ENCODE results near the gene HOMER3. TPM values are rescaled to one million over a fixed set of nuclear protein-coding genes. Genes with fewer than 3 reads are reported as not detected.

Gene HOMER3
- total and polyA plus RNA-seq, 9 of the 15 experiments (the other 6 are each of a cell fraction or from before 2014, with no cell fraction given): 1.3 to 5.1 (median 3.7) TPM; not detected in 2

- TF ChIP-seq NKRF (IDR thresholded peaks at IDR 0.05; ENCODE audit: borderline replicate concordance): no peak
- no peak for TF ChIP-seq DDX20 (tag; IDR thresholded peaks at IDR 0.05; ENCODE audit: low read depth)
- TF ChIP-seq C11orf30 (IDR thresholded peaks at IDR 0.05; ENCODE audit: low read depth): no peak
- no peak for TF ChIP-seq NR2C1 (IDR thresholded peaks at IDR 0.05)
- no peak for TF ChIP-seq NR2C1 (tag; IDR thresholded peaks at IDR 0.05)
- TF ChIP-seq HDAC1 (IDR thresholded peaks at IDR 0.05): no peak
- TF ChIP-seq PHF8 (IDR thresholded peaks at IDR 0.05; ENCODE audit: borderline replicate concordance, low read length): peak; percentile 5; the same call in 1 of the 2 replicates
- TF ChIP-seq CTBP1 (IDR thresholded peaks at IDR 0.05; ENCODE audit: borderline replicate concordance): no peak
- TF ChIP-seq SNIP1 (IDR thresholded peaks at IDR 0.05; ENCODE audit: low read depth): no peak
- TF ChIP-seq RBM39 (optimal IDR thresholded peaks at IDR 0.05; ENCODE audit: low read depth, low read length): no peak
- no peak for TF ChIP-seq HMG20B (CRISPR knock-in tag; IDR thresholded peaks at IDR 0.05)
- no peak for TF ChIP-seq HES1 (IDR thresholded peaks at IDR 0.05; ENCODE audit: low read depth)
- TF ChIP-seq KDM5B (IDR thresholded peaks at IDR 0.05; ENCODE audit: insufficient replicate concordance, low read depth, low read length): peak; percentile 3
- no peak for TF ChIP-seq TEAD1 (CRISPR knock-in tag; IDR thresholded peaks at IDR 0.05)
- TF ChIP-seq MLX (CRISPR knock-in tag; conservative IDR thresholded peaks at IDR 0.05): no peak
- TF ChIP-seq HDAC6 (IDR thresholded peaks at IDR 0.05; ENCODE audit: low read depth, low read length): peak; percentile 63; the same call in 1 of the 2 replicates
- TF ChIP-seq ATF2 (CRISPR knock-in tag; IDR thresholded peaks at IDR 0.05): no peak
- no peak for TF ChIP-seq FOXM1 (IDR thresholded peaks at IDR 0.05; ENCODE audit: low read depth)
- no peak for TF ChIP-seq FOXM1 (CRISPR knock-in tag; IDR thresholded peaks at IDR 0.05; ENCODE audit: low read depth)
- no peak for TF ChIP-seq RB1 (IDR thresholded peaks at IDR 0.05; ENCODE audit: low read depth)
- no peak for TF ChIP-seq OTX1 (CRISPR knock-in tag; IDR thresholded peaks at IDR 0.05)
Observed at GRCh38 chr19:18895824-18896341, 45.1 kb downstream of the HOMER3 start, which contains the start of gene CERS1 (continued).
